Upper lobe of left lung (tissue), 4 donors: Measurements from ENCODE around the gene USP28.

Source experiments
- EP300 ChIP-seq, 4 donors: sonication (generic); formaldehyde crosslinking; IDR thresholded peaks; one replicate each; pipeline ENCODE4 v1.5.1; 2017; ENCODE audit warnings: antibody characterized with exemption in 4 of 4, control low read depth in 2 of 4
- POLR2A ChIP-seq, 4 donors: fragments of 450-650 bp; IDR thresholded peaks; one replicate each; pipeline ENCODE4 v1.5.1; 2016 to 2017; ENCODE audit warnings: antibody characterized with exemption in 4 of 4, mild to moderate bottlenecking in 2 of 4
- POLR2AphosphoS5 ChIP-seq, 2 donors: sonication (generic); formaldehyde crosslinking; IDR thresholded peaks; one replicate each; pipeline ENCODE4 v1.5.1; 2017; ENCODE audit warnings: antibody characterized with exemption in 2 of 2
- TF ChIP-seq, protein P1 (sequence below), 6 experiments: fragments of 450-650 bp in 4 of 6; fragments of 200-600 bp in 2 of 6; sonication (generic) in 2 of 6; IDR thresholded peaks; one replicate each; pipeline ENCODE4 v1.5.1; 2016 to 2019; ENCODE audit warnings: antibody characterized with exemption in 6 of 6

DNA sequence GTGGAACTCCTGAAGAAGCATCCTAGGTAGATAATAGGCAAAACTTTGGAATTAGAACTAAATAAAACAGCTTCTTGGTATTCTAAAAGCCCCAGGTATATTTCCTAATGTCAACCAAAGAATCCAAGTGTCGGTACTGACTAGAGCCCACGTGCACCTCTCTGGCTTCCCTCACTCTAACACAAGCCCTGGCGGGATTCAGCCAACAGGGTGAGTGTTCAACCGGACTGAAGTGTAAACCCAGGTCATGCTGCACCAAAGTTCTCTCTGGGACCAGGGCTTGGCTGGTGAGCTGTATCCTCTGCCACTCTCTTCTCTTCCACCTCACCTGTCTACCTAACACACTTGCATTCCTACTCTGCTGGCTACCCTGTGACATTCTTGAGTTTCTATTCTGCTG lies 40.1 kb downstream of the USP28 start:
- TF ChIP-seq EP300 (IDR thresholded peaks at IDR 0.05), result no peak
- TF ChIP-seq POLR2AphosphoS5 (IDR thresholded peaks at IDR 0.05), result no peak
- TF ChIP-seq, protein P1, sequence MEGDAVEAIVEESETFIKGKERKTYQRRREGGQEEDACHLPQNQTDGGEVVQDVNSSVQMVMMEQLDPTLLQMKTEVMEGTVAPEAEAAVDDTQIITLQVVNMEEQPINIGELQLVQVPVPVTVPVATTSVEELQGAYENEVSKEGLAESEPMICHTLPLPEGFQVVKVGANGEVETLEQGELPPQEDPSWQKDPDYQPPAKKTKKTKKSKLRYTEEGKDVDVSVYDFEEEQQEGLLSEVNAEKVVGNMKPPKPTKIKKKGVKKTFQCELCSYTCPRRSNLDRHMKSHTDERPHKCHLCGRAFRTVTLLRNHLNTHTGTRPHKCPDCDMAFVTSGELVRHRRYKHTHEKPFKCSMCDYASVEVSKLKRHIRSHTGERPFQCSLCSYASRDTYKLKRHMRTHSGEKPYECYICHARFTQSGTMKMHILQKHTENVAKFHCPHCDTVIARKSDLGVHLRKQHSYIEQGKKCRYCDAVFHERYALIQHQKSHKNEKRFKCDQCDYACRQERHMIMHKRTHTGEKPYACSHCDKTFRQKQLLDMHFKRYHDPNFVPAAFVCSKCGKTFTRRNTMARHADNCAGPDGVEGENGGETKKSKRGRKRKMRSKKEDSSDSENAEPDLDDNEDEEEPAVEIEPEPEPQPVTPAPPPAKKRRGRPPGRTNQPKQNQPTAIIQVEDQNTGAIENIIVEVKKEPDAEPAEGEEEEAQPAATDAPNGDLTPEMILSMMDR (IDR thresholded peaks at IDR 0.05), result no peak
- TF ChIP-seq POLR2A (IDR thresholded peaks at IDR 0.05), result no peak
